Measurements from ENCODE around the gene RCAN3.
"Not testable (repeated sequence)": the region's sequence is repeated elsewhere in the genome, so short reads cannot be mapped to it uniquely, and the experiment has no call there.

DNA sequence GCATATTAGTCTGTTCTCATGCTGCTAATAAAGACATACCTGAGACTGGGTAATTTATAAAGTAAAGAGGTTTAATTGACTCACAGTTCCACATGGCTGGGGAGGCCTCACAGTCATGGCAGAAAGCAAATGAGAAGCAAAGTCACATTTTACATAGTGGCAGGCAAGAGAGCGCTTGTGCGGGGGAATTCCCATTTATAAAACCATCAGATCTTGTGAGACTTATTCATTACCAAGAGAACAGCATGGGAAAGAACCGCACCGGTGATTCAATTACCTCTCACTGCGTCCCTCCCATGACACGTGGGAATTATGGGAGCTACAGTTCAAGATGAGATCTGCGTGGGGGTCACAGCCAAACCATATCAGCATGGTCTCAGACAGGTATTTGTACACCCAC lies 14.5 kb upstream of the RCAN3 start:
- not testable (repeated sequence) for TF ChIP-seq POLR2A, EP300 (IDR thresholded peaks at IDR 0.05)
- TF ChIP-seq, protein P1, sequence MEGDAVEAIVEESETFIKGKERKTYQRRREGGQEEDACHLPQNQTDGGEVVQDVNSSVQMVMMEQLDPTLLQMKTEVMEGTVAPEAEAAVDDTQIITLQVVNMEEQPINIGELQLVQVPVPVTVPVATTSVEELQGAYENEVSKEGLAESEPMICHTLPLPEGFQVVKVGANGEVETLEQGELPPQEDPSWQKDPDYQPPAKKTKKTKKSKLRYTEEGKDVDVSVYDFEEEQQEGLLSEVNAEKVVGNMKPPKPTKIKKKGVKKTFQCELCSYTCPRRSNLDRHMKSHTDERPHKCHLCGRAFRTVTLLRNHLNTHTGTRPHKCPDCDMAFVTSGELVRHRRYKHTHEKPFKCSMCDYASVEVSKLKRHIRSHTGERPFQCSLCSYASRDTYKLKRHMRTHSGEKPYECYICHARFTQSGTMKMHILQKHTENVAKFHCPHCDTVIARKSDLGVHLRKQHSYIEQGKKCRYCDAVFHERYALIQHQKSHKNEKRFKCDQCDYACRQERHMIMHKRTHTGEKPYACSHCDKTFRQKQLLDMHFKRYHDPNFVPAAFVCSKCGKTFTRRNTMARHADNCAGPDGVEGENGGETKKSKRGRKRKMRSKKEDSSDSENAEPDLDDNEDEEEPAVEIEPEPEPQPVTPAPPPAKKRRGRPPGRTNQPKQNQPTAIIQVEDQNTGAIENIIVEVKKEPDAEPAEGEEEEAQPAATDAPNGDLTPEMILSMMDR (IDR thresholded peaks at IDR 0.05): not testable (repeated sequence)

Measured in tibial nerve (tissue), 4 donors.